ENCODE data around the gene IZUMO1. TPM values are rescaled to one million over a fixed set of nuclear protein-coding genes. Genes with fewer than 3 reads are reported as not detected.
A peak's percentile ranks its signal among the peaks of the same experiment; 100 is the strongest.
"Not testable (repeated sequence)": the region's sequence is repeated elsewhere in the genome, so short reads cannot be mapped to it uniquely, and the experiment has no call there.

IZUMO1 gene
- not detected for polyA plus RNA-seq (2012; ENCODE audit: insufficient read depth, insufficient read length, low read depth)

DNA sequence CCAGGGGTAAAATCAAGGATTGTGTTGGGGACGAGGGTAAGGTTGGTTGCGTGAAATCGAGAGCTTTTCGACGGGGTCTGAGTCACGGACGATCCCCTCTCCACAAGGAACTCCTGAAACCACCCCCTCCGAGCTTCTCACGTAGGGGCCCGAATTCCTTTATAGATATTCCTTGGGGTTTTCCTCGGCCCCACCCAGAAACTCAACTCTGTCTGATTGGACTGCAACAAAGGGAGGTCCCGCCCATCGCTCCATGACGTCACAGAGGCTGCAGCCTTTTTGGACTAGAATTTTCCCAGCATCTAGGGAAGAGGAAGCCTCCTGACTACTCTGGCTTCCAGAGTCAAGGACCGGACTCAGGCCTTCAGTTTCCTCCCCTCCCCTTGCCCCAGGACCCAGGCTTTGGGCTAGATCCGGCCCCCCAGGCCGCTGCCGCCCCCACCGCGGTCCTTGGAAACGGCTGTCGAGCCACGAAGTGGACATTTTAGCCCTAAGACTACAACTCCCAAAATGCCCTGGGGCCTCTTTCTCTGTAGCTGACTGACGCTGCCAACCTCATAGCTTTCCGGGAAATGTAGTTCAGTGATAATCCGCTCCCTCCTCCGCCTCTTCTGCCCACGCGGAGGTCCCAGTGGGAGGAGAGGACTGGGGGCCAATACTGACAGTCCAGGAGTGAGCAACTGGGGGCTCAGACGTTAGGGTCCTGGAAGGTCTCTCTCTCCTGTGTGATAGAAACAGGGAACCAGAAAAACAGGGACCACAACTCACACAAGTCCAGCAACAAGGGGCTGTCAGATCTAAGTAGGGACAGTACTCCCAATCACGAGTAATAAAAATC, at the start of gene IZUMO1:
IZUMO1 (minus strand) TSS at position 172 of the 838 bp plus-strand sequence. CDS start 1,050 bp downstream, outside the sequence.
- H3K36me3 ChIP-seq: no peaks in the 10 kb centered on the region
- TF ChIP-seq, protein P1, sequence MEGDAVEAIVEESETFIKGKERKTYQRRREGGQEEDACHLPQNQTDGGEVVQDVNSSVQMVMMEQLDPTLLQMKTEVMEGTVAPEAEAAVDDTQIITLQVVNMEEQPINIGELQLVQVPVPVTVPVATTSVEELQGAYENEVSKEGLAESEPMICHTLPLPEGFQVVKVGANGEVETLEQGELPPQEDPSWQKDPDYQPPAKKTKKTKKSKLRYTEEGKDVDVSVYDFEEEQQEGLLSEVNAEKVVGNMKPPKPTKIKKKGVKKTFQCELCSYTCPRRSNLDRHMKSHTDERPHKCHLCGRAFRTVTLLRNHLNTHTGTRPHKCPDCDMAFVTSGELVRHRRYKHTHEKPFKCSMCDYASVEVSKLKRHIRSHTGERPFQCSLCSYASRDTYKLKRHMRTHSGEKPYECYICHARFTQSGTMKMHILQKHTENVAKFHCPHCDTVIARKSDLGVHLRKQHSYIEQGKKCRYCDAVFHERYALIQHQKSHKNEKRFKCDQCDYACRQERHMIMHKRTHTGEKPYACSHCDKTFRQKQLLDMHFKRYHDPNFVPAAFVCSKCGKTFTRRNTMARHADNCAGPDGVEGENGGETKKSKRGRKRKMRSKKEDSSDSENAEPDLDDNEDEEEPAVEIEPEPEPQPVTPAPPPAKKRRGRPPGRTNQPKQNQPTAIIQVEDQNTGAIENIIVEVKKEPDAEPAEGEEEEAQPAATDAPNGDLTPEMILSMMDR (IDR thresholded peaks at IDR 0.05; ENCODE audit: low read depth, low read length): no peak
- peaks cover 10% of the 10 kb centered on the region; the same call in 1 of the 2 replicates for H3K4me1 ChIP-seq
- peak within 1 kb of the TSS; percentile 62 for H3K4me3 ChIP-seq (ENCODE audit: low read depth, low read length)
- H3K9me3 ChIP-seq: no peaks in the 10 kb centered on the region
- DNase-seq: peak; percentile 91
- H3K27me3 ChIP-seq: no peaks in the 10 kb centered on the region

DNA sequence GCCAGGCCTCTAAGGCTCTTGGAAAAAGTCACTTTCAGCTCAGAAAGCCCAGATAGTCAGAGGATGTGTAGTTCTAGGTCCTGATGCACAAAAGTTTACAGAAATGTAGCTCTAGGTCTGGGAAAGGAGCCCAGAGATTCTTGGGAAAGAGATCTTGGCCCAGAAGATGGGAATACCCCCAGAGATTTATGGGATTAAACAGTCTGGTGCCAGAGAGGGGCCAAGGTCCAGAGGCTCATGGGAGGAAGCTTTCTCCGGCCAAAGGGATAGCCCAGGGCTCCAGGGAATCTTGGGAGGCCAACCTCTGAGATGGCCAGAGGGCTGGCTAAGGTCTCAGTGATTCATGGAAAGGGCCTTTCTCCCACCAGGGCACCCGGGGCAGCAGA, 49.0 kb upstream of the IZUMO1 start:
- no peak overlapping the region for H3K4me3 ChIP-seq (ENCODE audit: low read depth, low read length)
- H3K27me3 ChIP-seq: no peaks in the 10 kb centered on the region
- TF ChIP-seq, protein P1 (IDR thresholded peaks at IDR 0.05; ENCODE audit: low read depth, low read length): no peak
- H3K9me3 ChIP-seq: no peaks in the 10 kb centered on the region
- no peaks in the 10 kb centered on the region for H3K36me3 ChIP-seq
- H3K4me1 ChIP-seq: no peaks in the 10 kb centered on the region; the same call in 1 of the 2 replicates
- DNase-seq: no peak

DNA sequence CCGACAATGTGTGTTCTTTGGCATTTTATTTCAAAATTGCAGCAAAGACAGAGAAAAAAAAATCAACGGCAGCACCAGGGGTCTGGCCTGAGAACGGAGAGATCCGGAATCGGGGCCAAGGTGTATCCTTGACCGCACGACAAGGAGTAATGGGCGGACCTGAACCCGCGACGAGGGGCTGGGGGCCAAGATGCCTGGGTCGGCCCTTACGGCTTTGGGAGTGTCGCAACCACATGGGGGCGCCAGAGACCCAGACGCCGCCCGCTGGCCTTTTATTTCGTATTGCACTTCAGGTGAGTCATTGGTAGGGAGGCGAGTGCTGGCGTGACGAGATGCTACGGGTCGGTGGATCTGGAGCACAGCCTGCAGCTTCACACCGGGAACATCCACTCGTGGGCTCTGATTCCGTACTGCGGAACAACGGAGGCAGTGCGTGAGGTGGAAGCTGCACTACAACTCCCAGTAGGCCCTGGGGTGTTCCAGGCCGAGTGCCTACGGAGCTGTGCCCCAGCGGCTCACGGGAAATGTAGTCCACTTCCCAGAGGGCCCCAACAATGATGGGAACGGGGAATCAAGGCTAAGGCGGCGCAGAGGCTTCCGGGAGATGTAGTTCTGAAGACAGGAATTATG, 48.5 kb upstream of the IZUMO1 start:
- peak; percentile 92 for DNase-seq
- H3K27me3 ChIP-seq: no peaks in the 10 kb centered on the region
- H3K9me3 ChIP-seq: no peaks in the 10 kb centered on the region
- H3K36me3 ChIP-seq: no peaks in the 10 kb centered on the region
- H3K4me1 ChIP-seq: no peaks in the 10 kb centered on the region; the same call in 1 of the 2 replicates
- peak overlapping the region; percentile 62 for H3K4me3 ChIP-seq (ENCODE audit: low read depth, low read length)
- TF ChIP-seq, protein P1 (IDR thresholded peaks at IDR 0.05; ENCODE audit: low read depth, low read length): peak; percentile 92

DNA sequence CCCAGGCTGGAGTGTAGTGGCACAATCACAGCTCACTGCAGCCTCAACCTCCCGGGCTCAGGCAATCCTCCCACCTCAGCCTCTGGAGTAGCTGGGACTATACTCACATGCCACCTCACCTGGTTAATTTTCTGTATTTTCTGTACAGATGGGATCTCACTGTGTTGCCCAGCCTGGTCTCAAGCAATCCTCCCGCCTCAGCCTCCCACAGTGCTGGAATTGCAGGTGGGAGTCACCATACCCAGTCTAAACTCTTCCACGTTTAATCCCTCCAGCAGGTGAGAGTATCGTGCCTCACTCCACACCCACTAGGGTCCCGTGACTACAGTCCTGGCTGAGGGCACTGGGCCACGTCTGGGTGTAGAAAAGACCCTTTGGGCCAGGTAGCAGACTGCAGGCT, 47.6 kb upstream of the IZUMO1 start:
- H3K4me3 ChIP-seq (ENCODE audit: low read depth, low read length): no peak overlapping the region
- no peaks in the 10 kb centered on the region for H3K36me3 ChIP-seq
- H3K9me3 ChIP-seq: no peaks in the 10 kb centered on the region
- no peaks in the 10 kb centered on the region; the same call in 1 of the 2 replicates for H3K4me1 ChIP-seq
- no peaks in the 10 kb centered on the region for H3K27me3 ChIP-seq
- TF ChIP-seq, protein P1 (IDR thresholded peaks at IDR 0.05; ENCODE audit: low read depth, low read length): no peak
- no peak for DNase-seq

DNA sequence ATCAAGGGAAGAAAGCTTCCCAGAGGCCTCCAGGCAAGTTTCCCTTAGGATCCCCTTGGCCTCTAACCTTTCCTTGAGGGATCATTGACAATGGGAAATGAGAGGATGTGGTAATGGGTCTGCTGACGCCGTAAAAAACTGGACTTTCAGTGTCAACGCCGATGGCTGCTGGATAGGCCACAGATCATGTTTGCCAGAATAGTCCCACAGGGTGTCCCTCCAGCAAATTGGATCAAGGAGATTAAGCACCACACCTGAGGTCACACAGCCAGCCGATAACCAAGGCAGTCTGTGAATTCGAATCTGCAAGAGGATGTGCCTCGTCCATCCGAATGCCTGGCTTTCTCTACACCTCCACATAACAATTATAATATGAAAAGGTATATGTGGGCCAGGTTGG, 46.6 kb upstream of the IZUMO1 start:
- H3K4me3 ChIP-seq (ENCODE audit: low read depth, low read length): no peak overlapping the region
- H3K27me3 ChIP-seq: no peaks in the 10 kb centered on the region
- H3K36me3 ChIP-seq: no peaks in the 10 kb centered on the region
- no peaks in the 10 kb centered on the region for H3K9me3 ChIP-seq
- no peaks in the 10 kb centered on the region; the same call in 1 of the 2 replicates for H3K4me1 ChIP-seq
- TF ChIP-seq, protein P1 (IDR thresholded peaks at IDR 0.05; ENCODE audit: low read depth, low read length): no peak
- DNase-seq: no peak

DNA sequence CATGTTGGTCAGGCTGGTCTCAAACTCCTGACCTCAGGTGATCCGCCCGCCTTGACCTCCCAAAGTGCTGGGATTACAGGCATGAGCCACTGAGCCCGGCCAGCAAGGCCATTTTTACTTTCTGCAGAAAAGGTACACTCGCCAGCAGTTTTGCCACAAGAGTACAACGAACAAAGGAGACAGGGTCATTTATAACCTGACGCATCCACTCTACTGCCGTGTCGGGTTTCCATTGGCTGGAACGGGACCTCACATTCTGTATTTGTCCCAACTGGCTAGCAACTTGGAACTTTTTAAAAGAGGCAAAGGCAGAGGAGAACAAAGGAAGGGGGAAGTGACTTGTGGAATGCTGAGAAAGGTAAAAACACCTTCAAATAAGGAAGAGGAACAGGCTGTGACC, 40.6 kb upstream of the IZUMO1 start:
- H3K4me1 ChIP-seq; H3K36me3 ChIP-seq; DNase-seq; H3K27me3 ChIP-seq; H3K4me3 ChIP-seq (ENCODE audit: low read depth, low read length); H3K9me3 ChIP-seq: not testable (repeated sequence)

DNA sequence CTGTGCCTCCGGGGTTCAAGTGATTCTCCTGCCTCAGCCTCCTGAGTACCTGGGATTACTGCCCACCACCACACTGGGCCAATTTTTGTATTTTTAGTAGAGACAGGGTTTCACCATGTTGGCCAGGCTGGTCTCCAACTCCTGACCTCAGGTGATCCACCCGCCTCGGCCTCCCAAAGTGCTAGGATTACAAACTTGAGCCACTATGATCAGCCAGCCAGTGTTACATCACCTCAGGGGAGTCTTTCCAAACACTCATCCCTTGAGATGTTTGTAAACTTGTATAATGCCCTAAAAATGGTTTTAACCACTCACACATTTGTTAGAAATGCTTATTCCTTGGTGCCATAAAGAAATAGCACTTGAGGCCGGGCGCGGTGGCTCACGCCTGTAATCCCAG, 39.7 kb upstream of the IZUMO1 start:
- not testable (repeated sequence) for H3K27me3 ChIP-seq; H3K9me3 ChIP-seq; DNase-seq; H3K4me1 ChIP-seq; H3K36me3 ChIP-seq; H3K4me3 ChIP-seq (ENCODE audit: low read depth, low read length)

All from BE2C (cell line).